Hematopoietic multipotent progenitor cell (in vitro differentiated cells): Measurements from ENCODE around the gene MLST8. TPM values are rescaled to one million over a fixed set of nuclear protein-coding genes. Genes with fewer than 3 reads are reported as not detected.
"Not testable (repeated sequence)": the region's sequence is repeated elsewhere in the genome, so short reads cannot be mapped to it uniquely, and the experiment has no call there.

Source experiments
- DNase-seq, 3 donors: peaks; one replicate each; pipeline ENCODE4 v3.0.0-alpha.2; 2011 to 2015; ENCODE audit warnings: low read depth in 2 of 3, low spot score in 2 of 3
- total RNA-seq: library from RNA; depleted of rRNA; stranded (reverse); fragments of >200 nt; gene quantifications from one replicate; pipeline ENCODE4 v1.2.3, GENCODE V29; 2012

Gene MLST8
- total RNA-seq, 1 donor = 87.5 TPM

- no peak for DNase-seq
Measured at GRCh38 chr16:2242598-2242997, 37.3 kb downstream of the MLST8 start.

- no peak for DNase-seq
Measured at GRCh38 chr16:2243031-2243528, 37.8 kb downstream of the MLST8 start.

- DNase-seq = no peak
Measured at GRCh38 chr16:2243781-2244180, 38.5 kb downstream of the MLST8 start.

GRCh38 chr16:2244301-2244700 is 39.0 kb downstream of the MLST8 start:
- no peak for DNase-seq

GRCh38 chr16:2244926-2245795 is 39.9 kb downstream of the MLST8 start:
- DNase-seq = no peak

- DNase-seq = no peak
Measured at GRCh38 chr16:2246301-2246885, 41.1 kb downstream of the MLST8 start.

GRCh38 chr16:2250652-2251295 is 45.5 kb downstream of the MLST8 start:
- DNase-seq = peak; percentile 23 to 43 (median 33)

GRCh38 chr16:2251296-2252111 is 46.2 kb downstream of the MLST8 start, which contains the start of gene ECI1:
TSS of gene ECI1 (minus strand) at chr16:2251587. CDS start at chr16:2251566, 21 bp downstream.
- peak; percentile 62 to 90 (median 82) for DNase-seq

GRCh38 chr16:2252806-2253148 is 47.5 kb downstream of the MLST8 start:
- DNase-seq = no peak

- no peak for DNase-seq
Measured at GRCh38 chr16:2253293-2253692, 48.0 kb downstream of the MLST8 start.

GRCh38 chr16:2256531-2257140 is 51.4 kb downstream of the MLST8 start:
- DNase-seq = no peak

GRCh38 chr16:2257726-2258125 is 52.5 kb downstream of the MLST8 start:
- DNase-seq = no peak

GRCh38 chr16:2258530-2258929 is 53.3 kb downstream of the MLST8 start:
- DNase-seq = not testable (repeated sequence)

Other genes starting within 250 kb of the MLST8 start
- 138 TPM for gene NDUFB10, start 245.9 kb upstream of the MLST8 start, total RNA-seq
- 14,735 TPM for gene RPS2, start 240.6 kb upstream of the MLST8 start, total RNA-seq
- 0.54 TPM for gene RNF151, start 238.6 kb upstream of the MLST8 start, total RNA-seq
- gene TBL3, start 233.4 kb upstream of the MLST8 start, total RNA-seq = 62.7 TPM
- not detected for gene NOXO1, start 224.0 kb upstream of the MLST8 start, total RNA-seq
- gene GFER, start 221.3 kb upstream of the MLST8 start, total RNA-seq = 14.5 TPM
- 4.3 TPM for gene SYNGR3, start 215.5 kb upstream of the MLST8 start, total RNA-seq
- gene ZNF598, start 195.6 kb upstream of the MLST8 start, total RNA-seq = 34.7 TPM
- gene NPW, start 185.7 kb upstream of the MLST8 start, total RNA-seq = 3.8 TPM
- 8.6 TPM for gene NHERF2, start 178.6 kb upstream of the MLST8 start, total RNA-seq
- 73.2 TPM for gene NTHL1, start 157.6 kb upstream of the MLST8 start, total RNA-seq
- gene TSC2, start 157.5 kb upstream of the MLST8 start, total RNA-seq = 71.1 TPM
- gene PKD1, start 69.6 kb upstream of the MLST8 start, total RNA-seq = 125 TPM
- 0.27 TPM for gene RAB26, start 56.8 kb upstream of the MLST8 start, total RNA-seq
- gene TRAF7, start 49.7 kb upstream of the MLST8 start, total RNA-seq = 90.5 TPM
- under 0.01 TPM for gene CASKIN1, start 8.8 kb upstream of the MLST8 start, total RNA-seq
- gene BRICD5, start 5.4 kb downstream of the MLST8 start, total RNA-seq = 1.3 TPM
- gene PGP, start 9.4 kb downstream of the MLST8 start, total RNA-seq = 12.9 TPM
- 52.0 TPM for gene E4F1, start 18.1 kb downstream of the MLST8 start, total RNA-seq
- gene DNASE1L2, start 31.0 kb downstream of the MLST8 start, total RNA-seq = 0.54 TPM
- gene ECI1, start 46.1 kb downstream of the MLST8 start, total RNA-seq = 53.9 TPM
- 144 TPM for gene RNPS1, start 62.7 kb downstream of the MLST8 start, total RNA-seq
- gene ABCA3, start 135.3 kb downstream of the MLST8 start, total RNA-seq = 8.1 TPM
- 4.8 TPM for gene CCNF, start 224.0 kb downstream of the MLST8 start, total RNA-seq